IMR-90 (cell line): ENCODE data around the gene CNPPD1. TPM values are rescaled to one million over a fixed set of nuclear protein-coding genes. Genes with fewer than 3 reads are reported as not detected.

Experiments
- ATAC-seq: fragments of 200-7000 bp; cut with Tn5 transposase; 2 replicates; pipeline ENCODE4 v1.9.1; 2020; ENCODE audit warnings: low read depth, mild to moderate bottlenecking, moderate library complexity
- BruUV-seq: library from RNA; stranded (reverse); fragments of 400-500 nt; replicated peaks from 2 replicates; lab custom pipeline; 2021; lab: Mats Ljungman, UMichigan
- CTCF ChIA-PET: fragments of 300-600 bp; formaldehyde crosslinking; extraction: SDS; loops from one replicate; lab custom pipeline; 2021; ENCODE audit warnings: antibody characterized with exemption; lab: Yijun Ruan, JAX
- POLR2A ChIA-PET: fragments of 300-600 bp; sonication (Branson Sonifier 250); formaldehyde crosslinking; loops from one replicate; lab custom pipeline; 2022; ENCODE audit warnings: antibody characterized with exemption; ENCODE audit not compliant: unreplicated experiment; lab: Charles Lee
- DNase-seq: peaks from one replicate; pipeline ENCODE4 v3.0.0; 2013
- H2AFZ ChIP-seq: replicated peaks from 2 replicates; pipeline ENCODE3; 2013; ENCODE audit warnings: low read length, mild to moderate bottlenecking; ENCODE audit not compliant: poor library complexity
- H2AK5ac ChIP-seq: 2 replicates; pipeline ENCODE4 v1.6.1; 2013; ENCODE audit warnings: low read depth, low read length, inconsistent platforms
- H2AK9ac ChIP-seq: replicated peaks from 2 replicates; pipeline ENCODE3; 2013; ENCODE audit warnings: mild to moderate bottlenecking, low read depth, low read length, moderate library complexity; ENCODE audit not compliant: poor library complexity
- H2BK120ac ChIP-seq: 2 replicates; pipeline ENCODE4 v1.6.1; 2013; ENCODE audit warnings: low read depth, low read length, inconsistent platforms
- H2BK15ac ChIP-seq: 3 replicates; pipeline ENCODE4 v1.6.1; 2013; ENCODE audit warnings: low read depth, low read length, inconsistent platforms
- H2BK20ac ChIP-seq: 2 replicates; pipeline ENCODE4 v1.6.1; 2013; ENCODE audit warnings: low read depth, mild to moderate bottlenecking, inconsistent platforms, low read length, moderate library complexity
- H2BK5ac ChIP-seq: 2 replicates; pipeline ENCODE4 v1.6.1; 2013; ENCODE audit warnings: mild to moderate bottlenecking, low read depth, low read length, inconsistent platforms; ENCODE audit not compliant: poor library complexity, severe bottlenecking
- H3K14ac ChIP-seq: replicated peaks from 2 replicates; pipeline ENCODE4 v1.6.1; 2013; ENCODE audit warnings: low read depth, low read length, inconsistent platforms
- H3K18ac ChIP-seq: 2 replicates; pipeline ENCODE4 v1.6.1; 2013; ENCODE audit warnings: low read depth, low read length, control low read depth
- H3K23ac ChIP-seq: 2 replicates; pipeline ENCODE4 v1.6.1; 2013; ENCODE audit warnings: low read depth, low read length, inconsistent platforms
- H3K27ac ChIP-seq: 2 replicates; pipeline ENCODE4 v1.5.1; 2013; ENCODE audit warnings: mild to moderate bottlenecking, control low read depth, low read length; ENCODE audit not compliant: insufficient read depth
- H3K27me3 ChIP-seq: 2 replicates; pipeline ENCODE4 v1.6.1; 2013; ENCODE audit warnings: low read length; ENCODE audit not compliant: control insufficient read depth, insufficient read depth
- H3K36me3 ChIP-seq: 2 replicates; pipeline ENCODE4 v1.6.1; 2013; ENCODE audit warnings: low read length, mixed read lengths; ENCODE audit not compliant: control insufficient read depth, insufficient read depth
- H3K4ac ChIP-seq: 2 replicates; pipeline ENCODE4 v1.6.1; 2013; ENCODE audit warnings: low read depth, low read length, inconsistent platforms
- H3K4me1 ChIP-seq: 2 replicates; pipeline ENCODE4 v1.6.1; 2013; ENCODE audit warnings: low read length, mixed read lengths; ENCODE audit not compliant: control insufficient read depth, insufficient read depth
- H3K4me2 ChIP-seq: 2 replicates; pipeline ENCODE4 v1.6.1; 2013; ENCODE audit warnings: low read depth, mild to moderate bottlenecking, control low read depth, low read length, moderate library complexity
- H3K4me3 ChIP-seq: 2 replicates; pipeline ENCODE4 v1.5.1; 2013; ENCODE audit warnings: low read depth, mild to moderate bottlenecking, control low read depth, low read length, moderate library complexity; ENCODE audit not compliant: insufficient read depth
- H3K56ac ChIP-seq: 2 replicates; pipeline ENCODE4 v1.6.1; 2013; ENCODE audit warnings: low read length, inconsistent platforms; ENCODE audit not compliant: insufficient read depth; ENCODE audit errors: extremely low read depth
- H3K79me1 ChIP-seq, 2 experiments: 2 replicates each; pipeline ENCODE4 v1.6.1; 2013; ENCODE audit warnings: low read length in 2 of 2, inconsistent platforms in 1 of 2, low read depth in 1 of 2
- H3K9ac ChIP-seq: 2 replicates; pipeline ENCODE4 v1.6.1; 2013; ENCODE audit warnings: low read depth, low read length, control low read depth
- H3K9me1 ChIP-seq: 2 replicates; pipeline ENCODE4 v1.6.1; 2013; ENCODE audit warnings: low read length, inconsistent platforms; ENCODE audit not compliant: insufficient read depth
- H3K9me3 ChIP-seq: 2 replicates; pipeline ENCODE4 v1.6.1; 2013; ENCODE audit warnings: low read length; ENCODE audit not compliant: control insufficient read depth, insufficient read depth
- H4K20me1 ChIP-seq: 2 replicates; pipeline ENCODE4 v1.6.1; 2013; ENCODE audit warnings: low read length, inconsistent platforms; ENCODE audit not compliant: insufficient read depth
- H4K5ac ChIP-seq: 2 replicates; pipeline ENCODE4 v1.6.1; 2013; ENCODE audit warnings: mild to moderate bottlenecking, low read depth, low read length, control low read depth
- H4K8ac ChIP-seq, 2 experiments: 2 replicates each; pipeline ENCODE4 v1.6.1; 2013; ENCODE audit warnings: low read depth in 2 of 2, low read length in 2 of 2, control low read depth in 1 of 2, inconsistent platforms in 1 of 2
- H4K91ac ChIP-seq: 2 replicates; pipeline ENCODE4 v1.6.1; 2013; ENCODE audit warnings: low read depth, low read length, inconsistent platforms; ENCODE audit not compliant: insufficient read depth
- BHLHE40 ChIP-seq: fragments of 150-350 bp; IDR thresholded peaks from 2 replicates; pipeline ENCODE4 v1.6.1; 2016; ENCODE audit warnings: mild to moderate bottlenecking, low read depth, low read length
- CEBPB ChIP-seq: IDR thresholded peaks from 2 replicates; pipeline ENCODE4 v1.6.1; 2012; ENCODE audit warnings: low read depth, low read length, improper control_type of control experiment
- CHD1 ChIP-seq: IDR thresholded peaks from 2 replicates; pipeline ENCODE4 v1.6.1; 2012; ENCODE audit warnings: low read depth, low read length, improper control_type of control experiment
- ELK1 ChIP-seq: fragments of 150-350 bp; IDR thresholded peaks from 2 replicates; pipeline ENCODE4 v1.6.1; 2016; ENCODE audit warnings: low read depth, mild to moderate bottlenecking, low read length, moderate library complexity, borderline replicate concordance
- FOS ChIP-seq: fragments of 150-350 bp; IDR thresholded peaks from 2 replicates; pipeline ENCODE4 v1.6.1; 2016; ENCODE audit warnings: low read depth, low read length
- MAFK ChIP-seq: IDR thresholded peaks from 2 replicates; pipeline ENCODE4 v1.6.1; 2012; ENCODE audit warnings: low read depth, low read length, improper control_type of control experiment
- MAZ ChIP-seq: IDR thresholded peaks from 2 replicates; pipeline ENCODE4 v1.6.1; 2012; ENCODE audit warnings: low read depth, mild to moderate bottlenecking, low read length, improper control_type of control experiment, moderate library complexity, borderline replicate concordance
- MXI1 ChIP-seq: IDR thresholded peaks from 2 replicates; pipeline ENCODE4 v1.6.1; 2012; ENCODE audit warnings: low read depth, mild to moderate bottlenecking, low read length, moderate library complexity, borderline replicate concordance
- NFE2L2 ChIP-seq: fragments of 150-350 bp; IDR thresholded peaks from 2 replicates; pipeline ENCODE4 v1.6.1; 2016; ENCODE audit warnings: low read depth, mild to moderate bottlenecking, low read length
- POLR2A ChIP-seq: IDR thresholded peaks from 2 replicates; pipeline ENCODE4 v1.6.1; 2012; ENCODE audit warnings: mild to moderate bottlenecking, low read depth, low read length
- RAD21 ChIP-seq: IDR thresholded peaks from 2 replicates; pipeline ENCODE4 v1.6.1; 2012; ENCODE audit warnings: low read length, improper control_type of control experiment
- RCOR1 ChIP-seq: IDR thresholded peaks from 2 replicates; pipeline ENCODE4 v1.6.1; 2012; ENCODE audit warnings: mild to moderate bottlenecking, low read length, improper control_type of control experiment; ENCODE audit not compliant: insufficient replicate concordance
- RFX5 ChIP-seq: IDR thresholded peaks from 2 replicates; pipeline ENCODE4 v1.8.0; 2012; ENCODE audit warnings: low read depth, mild to moderate bottlenecking, low read length, moderate library complexity
- SMC3 ChIP-seq: fragments of 150-350 bp; IDR thresholded peaks from 2 replicates; pipeline ENCODE4 v1.6.1; 2016; ENCODE audit warnings: low read depth, mild to moderate bottlenecking, antibody characterized with exemption, low read length, moderate library complexity
- USF2 ChIP-seq: fragments of 150-350 bp; IDR thresholded peaks from 2 replicates; pipeline ENCODE4 v1.6.1; 2017; ENCODE audit warnings: mild to moderate bottlenecking, antibody characterized with exemption, low read length, low read depth
- WGBS, 2 experiments: methylation state at CpG; one replicate each; pipeline versions ENCODE4 v1.1.5 to v1.1.7; 2013; ENCODE audit warnings: missing lambda C conversion rate in 2 of 2; ENCODE audit not compliant: insufficient read length in 1 of 2; ENCODE audit errors: extremely low coverage in 2 of 2; 5-methylcytosine and 5-hydroxymethylcytosine counted together
- dilution Hi-C: fragments of 300-500 bp; cut with HindIII; formaldehyde crosslinking; loops from one replicate; pipeline ENCODE4 v1.14.3; 2018; ENCODE audit warnings: low sequenced_read_pairs; ENCODE audit not compliant: unreplicated experiment
- in situ Hi-C: fragments of 300-500 bp; cut with MboI; formaldehyde crosslinking; loops from 3 replicates; pipeline ENCODE4 v1.14.3; 2019; ENCODE audit warnings: low sequenced_read_pairs, inconsistent platforms, mixed read lengths
- intact Hi-C: fragments of 100-400 bp; cut with micrococcal nuclease; formaldehyde crosslinking; loops from 2 replicates; pipeline ENCODE4 v1.10.0; 2022
- polyA plus RNA-seq, 3 experiments: library from polyadenylated mRNA; depleted of rRNA; stranded (reverse); fragments of >200 nt; gene quantifications; 2 replicates each; pipeline ENCODE4 v1.2.3, GENCODE V29; 2012; ENCODE audit warnings: low replicate concordance in 1 of 3
- total RNA-seq: library from RNA; depleted of rRNA; stranded (reverse); fragments of >200 nt; gene quantifications from 2 replicates; pipeline ENCODE4 v1.2.3, GENCODE V29; 2012

CNPPD1 gene
- total and polyA plus RNA-seq, 2 of the 4 experiments (the other 2 are of a cell fraction): 11.1 to 29.2 TPM

GRCh38 chr2:219165058-219165911, 11.4 kb downstream of the CNPPD1 start:
- intact Hi-C loops (no loop called here), dilution Hi-C loops (no loop called here), in situ Hi-C loops (no loop called here)
- CTCF ChIA-PET: no interaction called here
- DNase-seq (no peak), ATAC-seq (no peak)
- Histone ChIP-seq H4K5ac (no peak overlapping the region), H2BK5ac (no peak overlapping the region), H3K4me3 (no peak overlapping the region), H3K4me1 (no peaks in the 10 kb centered on the region), H3K9me1 (no peaks in the 10 kb centered on the region; the same call in 1 of the 2 replicates), H3K4me2 (no peak overlapping the region), H2BK20ac (no peak overlapping the region), H2AFZ (no peak overlapping the region), H2AK9ac (peak overlapping the region; percentile 32), H3K27ac (no peak overlapping the region), H3K27me3 (no peaks in the 10 kb centered on the region), H4K8ac (no peak overlapping the region), H3K23ac (no peak overlapping the region), H3K9me3 (no peaks in the 10 kb centered on the region), H3K14ac (no peak overlapping the region), H2AK5ac (no peak overlapping the region), H3K9ac (no peak overlapping the region), H3K36me3 (no peaks in the 10 kb centered on the region), H4K20me1 (no peaks in the 10 kb centered on the region; the same call in 1 of the 2 replicates), H4K91ac (no peak overlapping the region), H2BK15ac (no peak overlapping the region), H2BK120ac (no peak overlapping the region), H3K18ac (no peak overlapping the region), H3K79me1 (peaks cover 0 to 7% of the 10 kb centered on the region in 2 experiments; a peak in 1 of 4 replicates), H3K4ac (no peak overlapping the region), H3K56ac (no peak overlapping the region)
- TF ChIP-seq MAZ (no peak), RAD21 (no peak), BHLHE40 (no peak), CEBPB (no peak), POLR2A (no peak), ELK1 (no peak), RCOR1 (no peak), FOS (no peak), SMC3 (no peak), MAFK (no peak), RFX5 (no peak), NFE2L2 (no peak), MXI1 (no peak), USF2 (no peak), CHD1 (no peak)
- POLR2A ChIA-PET: no interaction called here
- no CpG with 5 or more reads among the region's 10 CpGs for WGBS, 2 experiments
- BruUV-seq: no TSS peak
